ENCODE results near the gene USF1.

Gene USF1

GRCh38 chr1:161088587-161089110 lies 42.9 kb upstream of the USF1 start:
- WGBS, 2 experiments = 85 to 88% methylated on average over 3 of the region's 3 CpGs
- Histone ChIP-seq H3K9me3 (ENCODE audit: control insufficient read depth, low read length) (no peaks in the 10 kb centered on the region), H3K4me1 (ENCODE audit: control insufficient read depth, insufficient read depth, low read length) (peaks cover 6% of the 10 kb centered on the region), H3K27me3 (ENCODE audit: control insufficient read depth, insufficient read depth, low read length, poor library complexity, severe bottlenecking) (no peaks in the 10 kb centered on the region), H3K36me3 (ENCODE audit: control insufficient read depth, insufficient read depth, low read length) (no peaks in the 10 kb centered on the region), H3K27ac (ENCODE audit: insufficient read depth, low read depth, low read length, poor library complexity, severe bottlenecking) (no peak overlapping the region), H3K4me3 (ENCODE audit: insufficient read depth, low read depth, low read length) (no peak overlapping the region)

DNA sequence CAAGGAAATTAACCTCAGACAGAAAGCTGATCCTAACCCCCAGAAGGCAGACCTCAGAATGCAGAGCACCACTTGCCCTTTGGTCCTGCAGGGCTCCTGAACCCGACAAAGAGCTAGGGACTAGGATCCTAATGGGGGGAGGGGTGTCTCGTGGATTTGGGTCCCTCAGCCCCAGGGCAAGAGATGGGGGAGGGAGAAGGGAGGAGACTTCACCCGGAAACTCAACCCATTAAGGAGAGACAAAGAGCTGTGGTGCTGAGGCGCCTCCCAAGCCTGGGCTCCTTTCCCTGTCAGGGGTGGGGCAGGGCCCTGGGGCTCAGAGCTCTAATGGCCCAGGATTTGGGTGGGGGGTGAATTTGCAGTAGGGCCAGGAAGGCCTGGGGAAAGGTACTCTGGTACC lies 40.7 kb upstream of the USF1 start:
- no peaks in the 10 kb centered on the region for H3K9me3 ChIP-seq (ENCODE audit: control insufficient read depth, low read length)
- no peaks in the 10 kb centered on the region for H3K27me3 ChIP-seq (ENCODE audit: control insufficient read depth, insufficient read depth, low read length, poor library complexity, severe bottlenecking)
- 66 to 69% methylated on average over 4 of the region's 4 CpGs for WGBS, 2 experiments
- H3K36me3 ChIP-seq (ENCODE audit: control insufficient read depth, insufficient read depth, low read length) = no peaks in the 10 kb centered on the region
- peaks cover 12% of the 10 kb centered on the region for H3K4me1 ChIP-seq (ENCODE audit: control insufficient read depth, insufficient read depth, low read length)
- no peak overlapping the region for H3K4me3 ChIP-seq (ENCODE audit: insufficient read depth, low read depth, low read length)
- H3K27ac ChIP-seq (ENCODE audit: insufficient read depth, low read depth, low read length, poor library complexity, severe bottlenecking) = no peak overlapping the region

GRCh38 chr1:161085165-161085564 lies 39.4 kb upstream of the USF1 start:
- no peak overlapping the region for H3K4me3 ChIP-seq (ENCODE audit: insufficient read depth, low read depth, low read length)
- no peaks in the 10 kb centered on the region for H3K27me3 ChIP-seq (ENCODE audit: control insufficient read depth, insufficient read depth, low read length, poor library complexity, severe bottlenecking)
- H3K27ac ChIP-seq (ENCODE audit: insufficient read depth, low read depth, low read length, poor library complexity, severe bottlenecking) = no peak overlapping the region
- H3K4me1 ChIP-seq (ENCODE audit: control insufficient read depth, insufficient read depth, low read length) = peaks cover 12% of the 10 kb centered on the region
- H3K9me3 ChIP-seq (ENCODE audit: control insufficient read depth, low read length) = no peaks in the 10 kb centered on the region
- 51 to 66% methylated on average over 2 of the region's 2 CpGs for WGBS, 2 experiments
- H3K36me3 ChIP-seq (ENCODE audit: control insufficient read depth, insufficient read depth, low read length) = no peaks in the 10 kb centered on the region

DNA sequence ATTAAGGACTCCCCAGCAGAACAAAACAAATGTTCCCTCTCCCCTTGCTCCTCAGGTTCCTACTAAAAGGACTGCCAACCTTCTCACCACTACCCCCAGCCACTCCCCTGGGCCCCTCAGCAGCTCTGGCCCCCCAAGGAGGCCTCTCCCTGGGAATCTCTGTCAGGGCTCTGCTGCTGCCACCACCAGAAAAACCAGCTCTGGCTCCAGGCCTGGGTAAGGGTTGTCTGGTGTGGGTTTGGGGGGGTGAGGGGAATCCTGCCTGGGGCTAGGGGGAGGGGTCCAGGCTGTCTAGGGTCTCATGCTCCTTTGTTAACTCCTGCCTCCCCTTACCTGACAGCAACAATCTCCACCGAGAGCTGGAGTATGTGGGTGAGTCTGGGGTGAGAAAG lies 38.8 kb upstream of the USF1 start:
- Histone ChIP-seq H3K36me3 (ENCODE audit: control insufficient read depth, insufficient read depth, low read length) (no peaks in the 10 kb centered on the region), H3K27ac (ENCODE audit: insufficient read depth, low read depth, low read length, poor library complexity, severe bottlenecking) (no peak overlapping the region), H3K4me1 (ENCODE audit: control insufficient read depth, insufficient read depth, low read length) (peaks cover 12% of the 10 kb centered on the region), H3K27me3 (ENCODE audit: control insufficient read depth, insufficient read depth, low read length, poor library complexity, severe bottlenecking) (no peaks in the 10 kb centered on the region), H3K9me3 (ENCODE audit: control insufficient read depth, low read length) (no peaks in the 10 kb centered on the region), H3K4me3 (ENCODE audit: insufficient read depth, low read depth, low read length) (no peak overlapping the region)
- 83% methylated on average over 1 of the region's 1 CpG; no CpG with 5 or more reads in 1 of the 2 experiments for WGBS, 2 experiments

- peaks cover 12% of the 10 kb centered on the region for H3K4me1 ChIP-seq (ENCODE audit: control insufficient read depth, insufficient read depth, low read length)
- H3K36me3 ChIP-seq (ENCODE audit: control insufficient read depth, insufficient read depth, low read length) = no peaks in the 10 kb centered on the region
- H3K9me3 ChIP-seq (ENCODE audit: control insufficient read depth, low read length) = no peaks in the 10 kb centered on the region
- no peak overlapping the region for H3K27ac ChIP-seq (ENCODE audit: insufficient read depth, low read depth, low read length, poor library complexity, severe bottlenecking)
- 91 to 92% methylated on average over 10 of the region's 10 CpGs for WGBS, 2 experiments
- no peak overlapping the region for H3K4me3 ChIP-seq (ENCODE audit: insufficient read depth, low read depth, low read length)
- H3K27me3 ChIP-seq (ENCODE audit: control insufficient read depth, insufficient read depth, low read length, poor library complexity, severe bottlenecking) = no peaks in the 10 kb centered on the region
Measured at GRCh38 chr1:161083748-161084596, 38.2 kb upstream of the USF1 start.

DNA sequence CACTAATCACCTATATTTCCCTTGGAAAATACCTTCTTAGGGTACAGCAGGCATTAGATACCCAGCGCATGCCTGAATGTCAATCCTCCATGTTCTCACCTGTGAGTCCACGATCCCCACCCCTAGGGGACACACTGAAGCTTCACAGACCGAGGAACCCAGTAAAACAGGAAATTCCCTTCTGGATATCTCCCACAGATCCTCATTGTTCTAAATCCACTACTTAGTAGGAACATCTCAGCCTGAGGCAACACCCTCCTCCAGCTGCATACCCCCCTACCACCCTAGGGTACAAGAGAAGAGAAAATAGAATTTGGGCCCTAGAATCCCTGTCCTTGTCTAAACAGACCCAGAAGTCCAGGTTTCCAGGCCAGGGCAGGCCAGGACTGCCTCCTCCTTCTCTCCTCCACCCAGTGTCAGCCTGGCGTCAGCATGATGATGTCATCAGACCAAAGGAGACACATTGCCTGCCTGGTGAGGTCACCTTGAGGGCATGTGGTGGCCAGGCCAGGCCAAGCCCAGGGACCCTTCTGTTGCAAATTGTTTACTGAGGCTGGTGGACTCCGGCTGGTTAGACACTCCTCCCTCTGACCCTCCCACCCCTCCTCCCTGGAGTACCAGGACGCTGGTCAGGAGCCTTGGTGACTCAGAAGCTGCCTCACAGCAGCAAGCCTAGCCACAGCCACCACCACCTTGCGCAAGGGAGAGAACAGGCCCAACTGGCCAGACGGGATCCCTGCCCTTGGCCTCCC lies 37.4 kb upstream of the USF1 start:
- Histone ChIP-seq H3K9me3 (ENCODE audit: control insufficient read depth, low read length) (no peaks in the 10 kb centered on the region), H3K4me3 (ENCODE audit: insufficient read depth, low read depth, low read length) (no peak overlapping the region), H3K27me3 (ENCODE audit: control insufficient read depth, insufficient read depth, low read length, poor library complexity, severe bottlenecking) (no peaks in the 10 kb centered on the region), H3K36me3 (ENCODE audit: control insufficient read depth, insufficient read depth, low read length) (no peaks in the 10 kb centered on the region), H3K4me1 (ENCODE audit: control insufficient read depth, insufficient read depth, low read length) (peaks cover 12% of the 10 kb centered on the region), H3K27ac (ENCODE audit: insufficient read depth, low read depth, low read length, poor library complexity, severe bottlenecking) (no peak overlapping the region)
- WGBS, 2 experiments = 83% methylated on average over 8 of the region's 8 CpGs

GRCh38 chr1:161082483-161082882 lies 36.7 kb upstream of the USF1 start:
- Histone ChIP-seq H3K27me3 (ENCODE audit: control insufficient read depth, insufficient read depth, low read length, poor library complexity, severe bottlenecking) (no peaks in the 10 kb centered on the region), H3K9me3 (ENCODE audit: control insufficient read depth, low read length) (no peaks in the 10 kb centered on the region), H3K36me3 (ENCODE audit: control insufficient read depth, insufficient read depth, low read length) (no peaks in the 10 kb centered on the region), H3K27ac (ENCODE audit: insufficient read depth, low read depth, low read length, poor library complexity, severe bottlenecking) (no peak overlapping the region), H3K4me1 (ENCODE audit: control insufficient read depth, insufficient read depth, low read length) (peaks cover 12% of the 10 kb centered on the region), H3K4me3 (ENCODE audit: insufficient read depth, low read depth, low read length) (no peak overlapping the region)
- 86 to 89% methylated on average over 2 of the region's 2 CpGs for WGBS, 2 experiments

DNA sequence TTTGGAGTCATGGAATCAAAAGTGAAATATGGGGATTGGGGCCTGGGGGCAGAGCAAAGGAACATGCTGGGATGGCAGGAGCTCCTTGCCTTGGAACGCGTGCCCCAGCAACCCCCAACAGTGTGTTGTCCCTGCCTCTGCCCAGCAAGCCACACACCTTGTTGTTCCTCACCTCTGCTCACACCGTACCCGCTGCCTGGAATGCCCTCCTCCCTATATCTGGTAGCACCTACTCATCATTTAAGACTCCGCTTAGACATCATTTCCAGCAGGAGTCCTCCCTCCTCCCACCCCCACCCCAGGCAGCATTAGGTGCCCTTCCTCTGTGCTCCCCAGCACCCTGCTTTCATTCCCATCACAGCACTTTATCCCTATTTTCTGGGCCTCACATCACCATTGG lies 35.7 kb upstream of the USF1 start:
- H3K27ac ChIP-seq (ENCODE audit: insufficient read depth, low read depth, low read length, poor library complexity, severe bottlenecking) = no peak overlapping the region
- no peaks in the 10 kb centered on the region for H3K36me3 ChIP-seq (ENCODE audit: control insufficient read depth, insufficient read depth, low read length)
- H3K27me3 ChIP-seq (ENCODE audit: control insufficient read depth, insufficient read depth, low read length, poor library complexity, severe bottlenecking) = no peaks in the 10 kb centered on the region
- H3K4me3 ChIP-seq (ENCODE audit: insufficient read depth, low read depth, low read length) = no peak overlapping the region
- peaks cover 12% of the 10 kb centered on the region for H3K4me1 ChIP-seq (ENCODE audit: control insufficient read depth, insufficient read depth, low read length)
- WGBS, 2 experiments = 76 to 78% methylated on average over 5 of the region's 5 CpGs
- H3K9me3 ChIP-seq (ENCODE audit: control insufficient read depth, low read length) = no peaks in the 10 kb centered on the region

DNA sequence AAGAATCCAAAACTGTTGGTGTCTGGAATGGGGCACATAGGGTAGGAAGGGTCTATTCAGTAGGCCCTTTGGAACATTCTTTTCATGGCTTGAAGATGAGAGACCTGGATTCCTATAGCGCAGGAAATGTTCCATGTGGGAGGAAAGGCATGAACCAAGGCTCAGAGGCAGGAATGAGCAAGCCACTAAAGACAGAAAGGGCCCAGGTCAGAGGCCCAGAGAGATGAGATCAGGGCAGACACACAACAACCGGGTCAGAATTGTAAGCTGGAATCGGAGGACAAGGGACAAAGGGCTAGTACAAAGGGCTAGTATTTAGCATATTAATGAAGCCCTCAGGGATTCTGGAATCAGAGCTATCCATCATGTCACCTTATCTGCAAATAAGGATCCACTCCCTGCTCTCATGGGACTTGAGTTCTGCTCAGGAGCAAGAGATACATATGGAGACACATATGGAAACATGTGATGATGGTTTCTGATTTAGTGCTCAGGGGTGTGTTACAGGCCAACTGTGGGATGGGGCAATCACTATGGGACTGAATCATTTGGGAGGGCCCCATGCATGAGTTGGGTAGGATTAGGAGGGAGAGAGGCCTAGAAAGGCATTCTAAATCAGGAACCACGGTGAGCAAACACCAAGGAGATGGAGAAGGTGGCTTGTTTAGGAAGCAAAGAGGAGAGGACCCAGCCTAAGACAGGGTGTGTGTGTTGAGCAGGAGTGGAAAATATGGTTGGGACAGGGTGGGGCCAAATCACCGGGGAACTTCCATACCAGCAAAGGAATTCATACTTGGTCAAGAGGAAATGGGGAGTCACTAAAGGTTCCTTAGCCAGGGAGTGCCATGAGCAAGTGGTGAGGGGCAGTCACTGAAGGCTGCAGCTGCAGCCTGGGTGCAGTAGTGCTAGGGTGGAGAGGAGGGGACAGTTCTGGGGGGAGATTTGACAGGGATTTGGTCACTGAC lies 34.9 kb upstream of the USF1 start:
- Histone ChIP-seq H3K36me3 (ENCODE audit: control insufficient read depth, insufficient read depth, low read length) (no peaks in the 10 kb centered on the region), H3K4me1 (ENCODE audit: control insufficient read depth, insufficient read depth, low read length) (peaks cover 12% of the 10 kb centered on the region), H3K4me3 (ENCODE audit: insufficient read depth, low read depth, low read length) (no peak overlapping the region), H3K27me3 (ENCODE audit: control insufficient read depth, insufficient read depth, low read length, poor library complexity, severe bottlenecking) (no peaks in the 10 kb centered on the region), H3K27ac (ENCODE audit: insufficient read depth, low read depth, low read length, poor library complexity, severe bottlenecking) (peak overlapping the region; percentile 50), H3K9me3 (ENCODE audit: control insufficient read depth, low read length) (no peaks in the 10 kb centered on the region)
- 61 to 70% methylated on average over 5 of the region's 5 CpGs for WGBS, 2 experiments
